ENCODE data around the gene STK26. TPM values are rescaled to one million over a fixed set of nuclear protein-coding genes. Genes with fewer than 3 reads are reported as not detected.

Gene STK26
- total RNA-seq, 2 experiments from 2014 or later: 75.4 to 79.9 TPM

- no peaks in the 10 kb centered on the region for H3K9me3 Mint-ChIP-seq
- H3K4me3 Mint-ChIP-seq: no peak overlapping the region
- ChIA-PET POLR2A (interaction anchor here (1.9 kb wide), 1 partner anchor 39 kb away, joined by 5 read pairs; no protein-coding TSS in a partner anchor), CTCF (interaction anchor here (1.1 to 1.5 kb wide), 3 partner anchors 14 to 233 kb away, joined by 3 to 4 read pairs (median 3); partner anchors contain the start of gene RAP2C)
- H3K27me3 Mint-ChIP-seq: no peaks in the 10 kb centered on the region
- H3K27ac Mint-ChIP-seq: peak overlapping the region; percentile 90
- intact Hi-C loops (cut with micrococcal nuclease): loop anchor here (5.0 kb wide), 1 partner anchor 37 kb away; the partner anchor contains the start of gene STK26
- no peak for TF ChIP-seq CTCF (IDR thresholded peaks at IDR 0.05)
- H3K4me1 Mint-ChIP-seq (ENCODE audit: low read depth): peaks cover 58% of the 10 kb centered on the region
- ATAC-seq (no peak), DNase-seq (peak; percentile 21)
- H3K36me3 Mint-ChIP-seq (ENCODE audit: low read depth): peaks cover 2% of the 10 kb centered on the region
Observed at GRCh38 chrX:131985526-131986049, 37.5 kb upstream of the STK26 start.

GRCh38 chrX:131987252-131987651, 35.9 kb upstream of the STK26 start:
- TF ChIP-seq CTCF (IDR thresholded peaks at IDR 0.05): no peak
- H3K9me3 Mint-ChIP-seq: no peaks in the 10 kb centered on the region
- intact Hi-C loops (cut with micrococcal nuclease): loop anchor here (5.0 kb wide), 1 partner anchor 35 kb away; the partner anchor contains the start of gene STK26
- peaks cover 50% of the 10 kb centered on the region for H3K4me1 Mint-ChIP-seq (ENCODE audit: low read depth)
- POLR2A ChIA-PET: interaction anchor here (0.9 to 1.6 kb wide), 2 partner anchors 20 to 29 kb away, joined by 3 read pairs; no protein-coding TSS in a partner anchor
- DNase-seq (peak; percentile 31), ATAC-seq (peak; percentile 88)
- H3K27me3 Mint-ChIP-seq: no peaks in the 10 kb centered on the region
- CTCF ChIA-PET: no interaction called here
- peak overlapping the region; percentile 97 for H3K27ac Mint-ChIP-seq
- peak overlapping the region; percentile 63 for H3K4me3 Mint-ChIP-seq
- H3K36me3 Mint-ChIP-seq (ENCODE audit: low read depth): peaks cover 2% of the 10 kb centered on the region

- Mint-ChIP-seq H3K27me3 (no peaks in the 10 kb centered on the region), H3K9me3 (no peaks in the 10 kb centered on the region), H3K4me3 (no peak overlapping the region), H3K27ac (peak overlapping the region; percentile 67), H3K4me1 (ENCODE audit: low read depth) (peaks cover 41% of the 10 kb centered on the region), H3K36me3 (ENCODE audit: low read depth) (no peaks in the 10 kb centered on the region)
- no peak for TF ChIP-seq CTCF (IDR thresholded peaks at IDR 0.05)
- intact Hi-C loops (cut with micrococcal nuclease): loop anchor here (5.0 kb wide), 1 partner anchor 34 kb away; the partner anchor contains the start of gene STK26
- CTCF ChIA-PET: interaction anchor here (1.0 kb wide), 1 partner anchor 15 kb away, joined by 3 read pairs; no protein-coding TSS in a partner anchor
- POLR2A ChIA-PET: interaction anchor here (0.8 to 1.6 kb wide), 2 partner anchors 15 to 28 kb away, joined by 3 to 5 read pairs; no protein-coding TSS in a partner anchor
- DNase-seq (no peak), ATAC-seq (no peak)
Observed at GRCh38 chrX:131988236-131988635, 34.9 kb upstream of the STK26 start.

- intact Hi-C loops (cut with micrococcal nuclease): no loop called here
- ChIA-PET CTCF (no interaction called here), POLR2A (interaction anchor here (1.4 kb wide), 1 partner anchor 23 kb away, joined by 4 read pairs; no protein-coding TSS in a partner anchor)
- no peaks in the 10 kb centered on the region for H3K9me3 Mint-ChIP-seq
- H3K4me3 Mint-ChIP-seq: no peak overlapping the region
- no peak for TF ChIP-seq CTCF (IDR thresholded peaks at IDR 0.05)
- DNase-seq (peak; percentile 43), ATAC-seq (peak; percentile 95)
- no peaks in the 10 kb centered on the region for H3K36me3 Mint-ChIP-seq (ENCODE audit: low read depth)
- no peaks in the 10 kb centered on the region for H3K27me3 Mint-ChIP-seq
- H3K27ac Mint-ChIP-seq: peak overlapping the region; percentile 16
- peaks cover 26% of the 10 kb centered on the region for H3K4me1 Mint-ChIP-seq (ENCODE audit: low read depth)
Observed at GRCh38 chrX:132001127-132001526, 22.0 kb upstream of the STK26 start.

- Mint-ChIP-seq H3K4me1 (ENCODE audit: low read depth) (peaks cover 33% of the 10 kb centered on the region), H3K27ac (no peak overlapping the region), H3K36me3 (ENCODE audit: low read depth) (no peaks in the 10 kb centered on the region), H3K9me3 (no peaks in the 10 kb centered on the region), H3K4me3 (no peak overlapping the region), H3K27me3 (no peaks in the 10 kb centered on the region)
- intact Hi-C loops (cut with micrococcal nuclease): no loop called here
- DNase-seq (no peak), ATAC-seq (no peak)
- CTCF ChIA-PET: no interaction called here
- TF ChIP-seq CTCF (IDR thresholded peaks at IDR 0.05): no peak
- POLR2A ChIA-PET: interaction anchor here (1.9 kb wide), 1 partner anchor 18 kb away, joined by 7 read pairs; the partner anchor contains the start of gene STK26
Observed at GRCh38 chrX:132004728-132005127, 18.4 kb upstream of the STK26 start.

Measured in activated CD8-positive, alpha-beta T cell treated with anti-CD3 and anti-CD28 coated beads for 36 hours (primary cell).